ENCODE results near the gene PRM2.

DNA sequence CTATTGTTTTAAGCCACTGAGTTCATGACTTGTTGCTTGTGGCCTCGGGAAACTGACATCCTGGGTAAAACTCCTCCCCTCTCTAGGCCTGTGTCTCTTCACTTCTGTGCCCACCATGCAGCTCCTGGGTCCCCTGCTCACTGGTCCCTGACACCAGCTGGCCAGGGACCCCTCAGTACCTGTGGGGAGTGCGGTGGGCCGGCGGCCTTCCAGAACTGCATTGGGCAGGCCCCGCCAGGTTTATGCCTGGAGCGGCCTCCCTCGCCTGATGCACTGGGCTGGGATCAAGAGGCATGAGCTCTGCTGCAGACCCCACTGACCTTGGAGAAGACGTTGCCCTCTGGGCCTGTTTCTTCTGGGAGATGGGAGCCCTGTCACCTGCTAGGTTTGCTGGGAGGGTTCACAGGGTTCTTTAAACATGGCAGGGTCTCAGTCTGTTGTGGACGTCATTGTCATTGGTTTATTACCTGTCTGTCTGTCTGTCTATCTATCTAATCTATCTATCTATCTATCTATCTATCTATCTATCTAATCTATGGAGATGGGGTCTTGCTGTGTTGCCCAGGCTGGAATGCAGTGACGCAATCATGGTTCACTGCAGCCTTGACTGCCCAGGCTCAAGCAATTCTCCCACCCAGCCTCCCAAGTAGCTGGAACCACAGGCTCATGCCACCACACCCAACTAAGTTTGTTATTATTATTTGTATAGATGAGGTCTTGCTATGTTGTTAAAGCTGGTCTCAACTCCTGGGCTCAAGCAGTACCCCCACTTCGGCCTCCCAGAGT, 47.5 kb upstream of the PRM2 start:
- TF ChIP-seq, protein P1, sequence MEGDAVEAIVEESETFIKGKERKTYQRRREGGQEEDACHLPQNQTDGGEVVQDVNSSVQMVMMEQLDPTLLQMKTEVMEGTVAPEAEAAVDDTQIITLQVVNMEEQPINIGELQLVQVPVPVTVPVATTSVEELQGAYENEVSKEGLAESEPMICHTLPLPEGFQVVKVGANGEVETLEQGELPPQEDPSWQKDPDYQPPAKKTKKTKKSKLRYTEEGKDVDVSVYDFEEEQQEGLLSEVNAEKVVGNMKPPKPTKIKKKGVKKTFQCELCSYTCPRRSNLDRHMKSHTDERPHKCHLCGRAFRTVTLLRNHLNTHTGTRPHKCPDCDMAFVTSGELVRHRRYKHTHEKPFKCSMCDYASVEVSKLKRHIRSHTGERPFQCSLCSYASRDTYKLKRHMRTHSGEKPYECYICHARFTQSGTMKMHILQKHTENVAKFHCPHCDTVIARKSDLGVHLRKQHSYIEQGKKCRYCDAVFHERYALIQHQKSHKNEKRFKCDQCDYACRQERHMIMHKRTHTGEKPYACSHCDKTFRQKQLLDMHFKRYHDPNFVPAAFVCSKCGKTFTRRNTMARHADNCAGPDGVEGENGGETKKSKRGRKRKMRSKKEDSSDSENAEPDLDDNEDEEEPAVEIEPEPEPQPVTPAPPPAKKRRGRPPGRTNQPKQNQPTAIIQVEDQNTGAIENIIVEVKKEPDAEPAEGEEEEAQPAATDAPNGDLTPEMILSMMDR (conservative IDR thresholded peaks at IDR 0.05; ENCODE audit: low read depth in 2 of 2): no peak
- TF ChIP-seq, protein P2, sequence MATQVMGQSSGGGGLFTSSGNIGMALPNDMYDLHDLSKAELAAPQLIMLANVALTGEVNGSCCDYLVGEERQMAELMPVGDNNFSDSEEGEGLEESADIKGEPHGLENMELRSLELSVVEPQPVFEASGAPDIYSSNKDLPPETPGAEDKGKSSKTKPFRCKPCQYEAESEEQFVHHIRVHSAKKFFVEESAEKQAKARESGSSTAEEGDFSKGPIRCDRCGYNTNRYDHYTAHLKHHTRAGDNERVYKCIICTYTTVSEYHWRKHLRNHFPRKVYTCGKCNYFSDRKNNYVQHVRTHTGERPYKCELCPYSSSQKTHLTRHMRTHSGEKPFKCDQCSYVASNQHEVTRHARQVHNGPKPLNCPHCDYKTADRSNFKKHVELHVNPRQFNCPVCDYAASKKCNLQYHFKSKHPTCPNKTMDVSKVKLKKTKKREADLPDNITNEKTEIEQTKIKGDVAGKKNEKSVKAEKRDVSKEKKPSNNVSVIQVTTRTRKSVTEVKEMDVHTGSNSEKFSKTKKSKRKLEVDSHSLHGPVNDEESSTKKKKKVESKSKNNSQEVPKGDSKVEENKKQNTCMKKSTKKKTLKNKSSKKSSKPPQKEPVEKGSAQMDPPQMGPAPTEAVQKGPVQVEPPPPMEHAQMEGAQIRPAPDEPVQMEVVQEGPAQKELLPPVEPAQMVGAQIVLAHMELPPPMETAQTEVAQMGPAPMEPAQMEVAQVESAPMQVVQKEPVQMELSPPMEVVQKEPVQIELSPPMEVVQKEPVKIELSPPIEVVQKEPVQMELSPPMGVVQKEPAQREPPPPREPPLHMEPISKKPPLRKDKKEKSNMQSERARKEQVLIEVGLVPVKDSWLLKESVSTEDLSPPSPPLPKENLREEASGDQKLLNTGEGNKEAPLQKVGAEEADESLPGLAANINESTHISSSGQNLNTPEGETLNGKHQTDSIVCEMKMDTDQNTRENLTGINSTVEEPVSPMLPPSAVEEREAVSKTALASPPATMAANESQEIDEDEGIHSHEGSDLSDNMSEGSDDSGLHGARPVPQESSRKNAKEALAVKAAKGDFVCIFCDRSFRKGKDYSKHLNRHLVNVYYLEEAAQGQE (IDR thresholded peaks at IDR 0.05; ENCODE audit: unreplicated experiment): no peak
- TF ChIP-seq EZH2phosphoT487 (IDR thresholded peaks at IDR 0.05; ENCODE audit: unreplicated experiment) (no peak), EZH2 (IDR thresholded peaks at IDR 0.05; ENCODE audit: low read depth, unreplicated experiment) (no peak), NANOG (IDR thresholded peaks at IDR 0.05; ENCODE audit: borderline replicate concordance) (no peak), CREB1 (CRISPR knock-in tag; IDR thresholded peaks at IDR 0.05; ENCODE audit: low read depth) (no peak), POLR2AphosphoS5 (IDR thresholded peaks at IDR 0.05; ENCODE audit: low read depth) (no peak)
